Peyer's patch (tissue), 4 donors: ENCODE measurements around the gene VASH1.

Source experiments
- CTCF ChIP-seq, 6 experiments: fragments of 450-650 bp in 4 of 6; fragments of 200-600 bp in 2 of 6; sonication (generic) in 1 of 6; IDR thresholded peaks; one replicate each; pipeline ENCODE4 v1.5.1; 2017 to 2019; ENCODE audit warnings: antibody characterized with exemption in 6 of 6, mild to moderate bottlenecking in 3 of 6, moderate library complexity in 1 of 6
- POLR2A ChIP-seq, 2 donors: fragments of 450-650 bp; IDR thresholded peaks; one replicate each; pipeline ENCODE4 v1.5.1; 2017; ENCODE audit warnings: antibody characterized with exemption in 2 of 2, mild to moderate bottlenecking in 2 of 2, moderate library complexity in 2 of 2

- TF ChIP-seq CTCF (IDR thresholded peaks at IDR 0.05) (no peak), POLR2A (IDR thresholded peaks at IDR 0.05) (no peak)
Measured at GRCh38 chr14:76812093-76812421, 50.8 kb downstream of the VASH1 start.
